Neural cell (in vitro differentiated cells): ENCODE measurements around the gene ADAP1. TPM values are rescaled to one million over a fixed set of nuclear protein-coding genes. Genes with fewer than 3 reads are reported as not detected.

Source experiments
- H2AFZ ChIP-seq: fragments of 200-600, 300-800 bp; sonication (generic), shearing (Covaris generic); 2 replicates; pipeline ENCODE4 v1.6.0; 2014; ENCODE audit warnings: low read depth, mild to moderate bottlenecking, antibody characterized with exemption, low read length, moderate library complexity
- H3F3A ChIP-seq: fragments of 200-600 bp; shearing (Covaris generic); 2 replicates; pipeline ENCODE4 v1.6.1; 2016; ENCODE audit warnings: mild to moderate bottlenecking, moderate library complexity, mixed read lengths, antibody characterized with exemption, low read length; ENCODE audit not compliant: insufficient read depth, poor library complexity, severe bottlenecking
- H3K27ac ChIP-seq: fragments of 200-600, 300-800 bp; sonication (generic), shearing (Covaris generic); 2 replicates; pipeline ENCODE4 v1.5.1; 2014; ENCODE audit warnings: mild to moderate bottlenecking, low read length, moderate library complexity
- H3K27me3 ChIP-seq: fragments of 300-800, 200-600 bp; sonication (generic), shearing (Covaris generic); 2 replicates; pipeline ENCODE4 v1.6.0; 2014; ENCODE audit warnings: mild to moderate bottlenecking, low read depth, low read length, moderate library complexity; ENCODE audit not compliant: insufficient read depth
- H3K36me3 ChIP-seq: fragments of 300-800, 200-600 bp; sonication (generic), shearing (Covaris generic); 2 replicates; pipeline ENCODE4 v1.5.1; 2014; ENCODE audit warnings: mild to moderate bottlenecking, antibody characterized with exemption, low read length, moderate library complexity; ENCODE audit not compliant: insufficient read depth
- H3K4me2 ChIP-seq: fragments of 300-800, 200-600 bp; sonication (generic), shearing (Covaris generic); 2 replicates; pipeline ENCODE4 v1.6.0; 2014; ENCODE audit warnings: mild to moderate bottlenecking, low read length
- H3K4me3 ChIP-seq: fragments of 300-800, 200-600 bp; sonication (generic), shearing (Covaris generic); 2 replicates; pipeline ENCODE4 v1.5.1; 2014; ENCODE audit warnings: mild to moderate bottlenecking, low read length, moderate library complexity
- H3K79me2 ChIP-seq: fragments of 200-600 bp; shearing (Covaris generic); replicated peaks from 2 replicates; pipeline ENCODE4 v1.6.0; 2014; ENCODE audit warnings: mild to moderate bottlenecking, low read length, moderate library complexity; ENCODE audit not compliant: insufficient read depth
- H3K9ac ChIP-seq: fragments of 300-800, 200-600 bp; sonication (generic), shearing (Covaris generic); 2 replicates; pipeline ENCODE4 v1.6.1; 2016; ENCODE audit warnings: mild to moderate bottlenecking, low read length, mixed read lengths
- H3K9me2 ChIP-seq: fragments of 200-600 bp; shearing (Covaris generic); 2 replicates; pipeline ENCODE4 v1.6.1; 2016; ENCODE audit warnings: mild to moderate bottlenecking, low read length, mixed read lengths; ENCODE audit not compliant: insufficient read depth
- H3K9me3 ChIP-seq: fragments of 200-600, 300-800 bp; sonication (generic), shearing (Covaris generic); 2 replicates; pipeline ENCODE4 v1.6.1; 2016; ENCODE audit warnings: mild to moderate bottlenecking, mixed run types, low read length, moderate library complexity, mixed read lengths
- H4K20me1 ChIP-seq: fragments of 200-600 bp; shearing (Covaris generic); 2 replicates; pipeline ENCODE4 v1.6.1; 2016; ENCODE audit warnings: mild to moderate bottlenecking, mixed run types; ENCODE audit not compliant: insufficient read depth
- EP300 ChIP-seq: fragments of 450-650 bp; conservative IDR thresholded peaks from 2 replicates; pipeline ENCODE4 v1.6.1; 2014; ENCODE audit warnings: antibody characterized with exemption, mild to moderate bottlenecking, moderate library complexity; ENCODE audit not compliant: poor library complexity, severe bottlenecking
- EZH2 ChIP-seq: fragments of 200-600, 300-800 bp; shearing (Covaris generic), sonication (generic); IDR thresholded peaks from 2 replicates; pipeline ENCODE4 v1.6.1; 2014; ENCODE audit warnings: antibody characterized with exemption, low read length, borderline replicate concordance, mild to moderate bottlenecking; ENCODE audit not compliant: insufficient read depth, poor library complexity, severe bottlenecking
- MXI1 ChIP-seq: fragments of 450-650 bp; conservative IDR thresholded peaks from 2 replicates; pipeline ENCODE4 v1.6.1; 2014; ENCODE audit warnings: antibody characterized with exemption, mild to moderate bottlenecking; ENCODE audit not compliant: poor library complexity, severe bottlenecking
- POLR2AphosphoS5 ChIP-seq: IDR thresholded peaks from 2 replicates; pipeline ENCODE4 v1.6.1; 2012
- RAD21 ChIP-seq: fragments of 450-650 bp; conservative IDR thresholded peaks from 2 replicates; pipeline ENCODE4 v1.6.1; 2014; ENCODE audit warnings: antibody characterized with exemption, mild to moderate bottlenecking, moderate library complexity
- SMC3 ChIP-seq: fragments of 450-650 bp; conservative IDR thresholded peaks from 2 replicates; pipeline ENCODE4 v1.6.1; 2014; ENCODE audit warnings: antibody characterized with exemption, mild to moderate bottlenecking, moderate library complexity; ENCODE audit not compliant: poor library complexity
- TAF1 ChIP-seq: IDR thresholded peaks from 2 replicates; pipeline ENCODE4 v1.6.1; 2012; ENCODE audit warnings: low read depth
- polyA plus RNA-seq: library from polyadenylated mRNA; depleted of rRNA; stranded (reverse); fragments of >200 nt; gene quantifications from 2 replicates; pipeline ENCODE4 v1.2.3, GENCODE V29; 2014
- TF ChIP-seq, protein P1 (sequence below): fragments of 450-650 bp; IDR thresholded peaks from 2 replicates; pipeline ENCODE4 v1.5.1; 2014; ENCODE audit warnings: antibody characterized with exemption, mild to moderate bottlenecking, moderate library complexity; ENCODE audit not compliant: poor library complexity, severe bottlenecking
- TF ChIP-seq, protein P2 (sequence below): IDR thresholded peaks from 2 replicates; pipeline ENCODE4 v1.6.1; 2012; ENCODE audit warnings: borderline replicate concordance

ADAP1 gene
- polyA plus RNA-seq, 1 donor from 2014 or later, result 76.8 TPM

DNA sequence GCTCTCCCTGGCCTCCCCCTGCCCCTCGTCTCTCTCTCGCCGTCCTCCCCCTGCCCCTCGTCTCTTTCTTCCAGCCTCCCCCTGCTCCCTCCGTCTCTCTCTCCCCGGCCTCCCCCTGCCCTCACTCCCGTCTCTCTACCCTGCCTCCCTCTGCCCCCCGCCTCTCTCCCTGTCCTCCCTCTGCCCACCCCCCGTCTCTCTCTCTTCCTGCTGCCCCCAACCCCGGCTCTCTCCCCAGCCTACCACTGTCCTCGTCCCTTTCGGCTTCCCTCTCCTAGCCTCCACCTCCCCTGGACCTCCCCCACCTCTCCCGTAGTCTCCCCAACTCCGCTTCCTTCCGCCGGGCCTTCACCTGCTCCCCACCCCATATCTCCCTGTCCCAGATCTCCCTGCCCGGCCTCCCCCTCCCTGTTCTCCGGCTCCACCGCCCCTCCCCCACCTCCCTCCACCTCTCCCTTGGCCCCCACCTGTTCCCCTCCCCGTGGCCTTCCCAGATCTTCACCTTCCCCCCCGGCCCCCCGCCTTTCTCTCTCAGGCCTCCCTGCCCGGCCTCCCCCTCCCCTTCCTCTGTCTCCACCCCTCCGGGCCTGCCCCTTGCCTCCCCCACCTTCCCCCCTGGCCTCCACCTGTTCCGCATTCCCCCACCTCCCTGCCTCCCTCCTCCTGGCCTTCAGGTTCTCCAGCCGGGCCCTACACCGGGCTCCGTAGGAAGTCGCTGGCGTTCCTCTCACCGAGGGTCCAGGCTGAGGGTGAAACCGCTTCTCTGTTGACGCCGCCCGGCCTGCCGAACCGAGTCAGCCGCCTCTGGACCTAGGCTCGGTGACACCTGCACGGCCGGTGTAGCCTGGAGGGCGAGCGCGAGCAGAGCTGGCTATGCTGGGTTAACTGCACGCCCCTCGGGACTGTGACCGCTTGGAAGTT is 76.9 kb downstream of the ADAP1 start:
- Histone ChIP-seq H3K36me3 (no peaks in the 10 kb centered on the region), H3K9me2 (no peaks in the 10 kb centered on the region), H4K20me1 (no peaks in the 10 kb centered on the region), H3K79me2 (peaks cover 43% of the 10 kb centered on the region), H3K4me3 (peak overlapping the region; percentile 85), H3K27me3 (no peaks in the 10 kb centered on the region), H3K9ac (peak overlapping the region; percentile 95), H3K4me2 (peak overlapping the region; percentile 65), H2AFZ (peak overlapping the region; percentile 72), H3F3A (no peaks in the 10 kb centered on the region), H3K9me3 (no peaks in the 10 kb centered on the region), H3K27ac (peak overlapping the region; percentile 80)
- TF ChIP-seq, protein P1, sequence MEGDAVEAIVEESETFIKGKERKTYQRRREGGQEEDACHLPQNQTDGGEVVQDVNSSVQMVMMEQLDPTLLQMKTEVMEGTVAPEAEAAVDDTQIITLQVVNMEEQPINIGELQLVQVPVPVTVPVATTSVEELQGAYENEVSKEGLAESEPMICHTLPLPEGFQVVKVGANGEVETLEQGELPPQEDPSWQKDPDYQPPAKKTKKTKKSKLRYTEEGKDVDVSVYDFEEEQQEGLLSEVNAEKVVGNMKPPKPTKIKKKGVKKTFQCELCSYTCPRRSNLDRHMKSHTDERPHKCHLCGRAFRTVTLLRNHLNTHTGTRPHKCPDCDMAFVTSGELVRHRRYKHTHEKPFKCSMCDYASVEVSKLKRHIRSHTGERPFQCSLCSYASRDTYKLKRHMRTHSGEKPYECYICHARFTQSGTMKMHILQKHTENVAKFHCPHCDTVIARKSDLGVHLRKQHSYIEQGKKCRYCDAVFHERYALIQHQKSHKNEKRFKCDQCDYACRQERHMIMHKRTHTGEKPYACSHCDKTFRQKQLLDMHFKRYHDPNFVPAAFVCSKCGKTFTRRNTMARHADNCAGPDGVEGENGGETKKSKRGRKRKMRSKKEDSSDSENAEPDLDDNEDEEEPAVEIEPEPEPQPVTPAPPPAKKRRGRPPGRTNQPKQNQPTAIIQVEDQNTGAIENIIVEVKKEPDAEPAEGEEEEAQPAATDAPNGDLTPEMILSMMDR, result no peak
- no peak for TF ChIP-seq EZH2
- TF ChIP-seq POLR2AphosphoS5, result no peak
- no peak for TF ChIP-seq MXI1
- no peak for TF ChIP-seq TAF1
- no peak for TF ChIP-seq SMC3
- no peak for TF ChIP-seq EP300
- TF ChIP-seq, protein P2, sequence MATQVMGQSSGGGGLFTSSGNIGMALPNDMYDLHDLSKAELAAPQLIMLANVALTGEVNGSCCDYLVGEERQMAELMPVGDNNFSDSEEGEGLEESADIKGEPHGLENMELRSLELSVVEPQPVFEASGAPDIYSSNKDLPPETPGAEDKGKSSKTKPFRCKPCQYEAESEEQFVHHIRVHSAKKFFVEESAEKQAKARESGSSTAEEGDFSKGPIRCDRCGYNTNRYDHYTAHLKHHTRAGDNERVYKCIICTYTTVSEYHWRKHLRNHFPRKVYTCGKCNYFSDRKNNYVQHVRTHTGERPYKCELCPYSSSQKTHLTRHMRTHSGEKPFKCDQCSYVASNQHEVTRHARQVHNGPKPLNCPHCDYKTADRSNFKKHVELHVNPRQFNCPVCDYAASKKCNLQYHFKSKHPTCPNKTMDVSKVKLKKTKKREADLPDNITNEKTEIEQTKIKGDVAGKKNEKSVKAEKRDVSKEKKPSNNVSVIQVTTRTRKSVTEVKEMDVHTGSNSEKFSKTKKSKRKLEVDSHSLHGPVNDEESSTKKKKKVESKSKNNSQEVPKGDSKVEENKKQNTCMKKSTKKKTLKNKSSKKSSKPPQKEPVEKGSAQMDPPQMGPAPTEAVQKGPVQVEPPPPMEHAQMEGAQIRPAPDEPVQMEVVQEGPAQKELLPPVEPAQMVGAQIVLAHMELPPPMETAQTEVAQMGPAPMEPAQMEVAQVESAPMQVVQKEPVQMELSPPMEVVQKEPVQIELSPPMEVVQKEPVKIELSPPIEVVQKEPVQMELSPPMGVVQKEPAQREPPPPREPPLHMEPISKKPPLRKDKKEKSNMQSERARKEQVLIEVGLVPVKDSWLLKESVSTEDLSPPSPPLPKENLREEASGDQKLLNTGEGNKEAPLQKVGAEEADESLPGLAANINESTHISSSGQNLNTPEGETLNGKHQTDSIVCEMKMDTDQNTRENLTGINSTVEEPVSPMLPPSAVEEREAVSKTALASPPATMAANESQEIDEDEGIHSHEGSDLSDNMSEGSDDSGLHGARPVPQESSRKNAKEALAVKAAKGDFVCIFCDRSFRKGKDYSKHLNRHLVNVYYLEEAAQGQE, result no peak
- no peak for TF ChIP-seq RAD21

DNA sequence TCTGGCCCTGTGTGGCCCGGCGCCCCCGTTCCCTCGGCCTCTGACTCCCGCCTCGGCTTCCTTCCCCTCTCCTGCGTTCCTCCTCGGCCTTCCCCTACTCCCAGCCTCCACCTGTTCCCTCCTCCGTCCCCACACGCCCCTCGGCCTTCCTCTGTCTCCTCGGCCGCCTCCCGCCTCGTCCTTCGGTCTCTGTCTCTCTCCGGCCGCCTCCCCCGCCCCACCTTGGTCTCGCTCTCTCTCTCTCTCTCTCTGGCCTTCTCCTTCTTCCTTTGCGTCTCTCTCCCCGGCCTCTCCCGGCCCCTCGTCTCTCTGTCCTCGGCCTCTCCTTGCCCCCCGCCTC is 77.5 kb downstream of the ADAP1 start:
- peak overlapping the region; percentile 80 for H3K27ac ChIP-seq
- H3K9me2 ChIP-seq, result no peaks in the 10 kb centered on the region
- H3K4me3 ChIP-seq, result peak overlapping the region; percentile 85
- H3F3A ChIP-seq, result no peaks in the 10 kb centered on the region
- H3K9me3 ChIP-seq, result no peaks in the 10 kb centered on the region
- H3K36me3 ChIP-seq, result peaks cover 3% of the 10 kb centered on the region
- TF ChIP-seq TAF1 (no peak), MXI1 (no peak), SMC3 (no peak), EP300 (no peak), EZH2 (no peak), POLR2AphosphoS5 (no peak), RAD21 (no peak)
- TF ChIP-seq, protein P2, result no peak
- TF ChIP-seq, protein P1, result no peak
- H4K20me1 ChIP-seq, result no peaks in the 10 kb centered on the region
- no peaks in the 10 kb centered on the region for H3K27me3 ChIP-seq
- H2AFZ ChIP-seq, result peak overlapping the region; percentile 72
- peaks cover 38% of the 10 kb centered on the region for H3K79me2 ChIP-seq
- no peak overlapping the region for H3K4me2 ChIP-seq
- peak overlapping the region; percentile 95 for H3K9ac ChIP-seq
